KOPT-K1 (cell line): Measurements from ENCODE around the gene PIM1.
A peak's percentile ranks its signal among the peaks of the same experiment; 100 is the strongest.
"Not testable (repeated sequence)": the region's sequence is repeated elsewhere in the genome, so short reads cannot be mapped to it uniquely, and the experiment has no call there.

Experiments
- H3K27ac ChIP-seq: fragments of 200-600 bp; sonication (generic); 2 replicates; pipeline ENCODE4 v1.5.1; 2016; ENCODE audit warnings: antibody characterized with exemption, mild to moderate bottlenecking, low read depth, low read length; ENCODE audit not compliant: poor library complexity, severe bottlenecking
- H3K36me3 ChIP-seq: fragments of 200-600 bp; sonication (generic); 2 replicates; pipeline ENCODE4 v1.5.1; 2017; ENCODE audit warnings: antibody characterized with exemption, mild to moderate bottlenecking, low read length, moderate library complexity; ENCODE audit not compliant: insufficient read depth
- H3K9me3 ChIP-seq: fragments of 200-600 bp; sonication (generic); 2 replicates; pipeline ENCODE4 v1.5.1; 2017; ENCODE audit warnings: antibody characterized with exemption, low read length, mild to moderate bottlenecking; ENCODE audit not compliant: insufficient read depth, poor library complexity, severe bottlenecking

The PIM1 gene

DNA sequence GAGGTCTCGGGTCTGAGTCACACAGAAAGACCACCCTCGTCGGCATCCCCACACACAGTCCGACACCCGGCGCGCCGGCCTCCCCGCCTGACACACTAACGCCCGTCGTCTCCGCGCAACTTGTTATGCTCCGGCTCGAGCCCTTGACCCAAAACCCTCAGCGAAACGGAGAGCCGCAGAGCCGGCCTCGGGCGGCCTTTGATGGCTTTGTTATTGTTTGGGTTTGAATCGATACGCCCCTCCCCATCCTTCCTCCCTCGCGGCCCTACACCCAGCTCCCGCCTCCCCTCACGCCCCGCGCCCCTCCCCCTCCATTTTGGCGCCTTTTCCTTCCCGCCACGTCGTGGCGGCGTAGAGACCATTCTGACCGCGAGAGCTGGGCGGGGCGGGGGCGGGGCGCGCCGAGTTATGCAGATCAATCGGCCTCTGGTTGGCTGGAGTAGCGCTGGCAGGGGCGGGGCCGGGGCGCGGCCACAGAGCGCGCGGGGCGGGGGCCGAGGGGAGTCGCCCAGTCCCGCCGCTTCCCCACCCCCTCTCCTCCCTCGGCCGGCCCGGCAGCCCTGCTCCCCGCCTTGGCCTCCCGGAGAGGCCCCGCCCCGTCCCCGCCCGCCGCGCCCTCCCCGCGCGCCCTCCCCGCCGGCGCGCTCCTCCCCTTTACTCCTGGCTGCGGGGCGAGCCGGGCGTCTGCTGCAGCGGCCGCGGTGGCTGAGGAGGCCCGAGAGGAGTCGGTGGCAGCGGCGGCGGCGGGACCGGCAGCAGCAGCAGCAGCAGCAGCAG lies at the start of gene PIM1:
Gene PIM1 (plus strand): TSS at position 657 of the 777 bp plus-strand sequence. CDS start 424 bp downstream, outside the sequence.
- peaks cover 40% of the 10 kb centered on the region for H3K36me3 ChIP-seq
- peak within 1 kb of the TSS; percentile 95 for H3K27ac ChIP-seq
- no peaks in the 10 kb centered on the region for H3K9me3 ChIP-seq

GRCh38 chr6:37121556-37121955 lies 48.4 kb upstream of the PIM1 start:
- no peaks in the 10 kb centered on the region for H3K9me3 ChIP-seq
- H3K27ac ChIP-seq: no peak overlapping the region
- H3K36me3 ChIP-seq: no peaks in the 10 kb centered on the region

DNA sequence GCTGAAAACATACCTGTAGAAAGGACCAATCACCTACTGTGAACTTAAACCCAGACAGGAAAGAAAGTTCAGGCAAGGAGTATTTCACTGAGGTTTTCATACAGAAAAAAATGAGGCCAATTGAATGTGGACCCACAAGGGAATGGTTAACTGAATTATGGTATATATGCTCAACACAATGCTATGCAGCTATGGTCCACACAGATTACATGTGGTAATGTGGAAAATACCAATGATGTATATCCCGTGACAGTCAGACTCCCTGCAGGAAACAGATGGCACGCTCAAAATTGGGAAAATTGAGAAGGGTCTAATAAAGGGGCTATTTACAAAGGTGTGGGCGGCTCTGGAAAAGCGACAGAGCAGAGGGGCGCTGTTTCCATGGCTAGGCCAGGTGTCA lies 47.1 kb upstream of the PIM1 start:
- no peak overlapping the region for H3K27ac ChIP-seq

DNA sequence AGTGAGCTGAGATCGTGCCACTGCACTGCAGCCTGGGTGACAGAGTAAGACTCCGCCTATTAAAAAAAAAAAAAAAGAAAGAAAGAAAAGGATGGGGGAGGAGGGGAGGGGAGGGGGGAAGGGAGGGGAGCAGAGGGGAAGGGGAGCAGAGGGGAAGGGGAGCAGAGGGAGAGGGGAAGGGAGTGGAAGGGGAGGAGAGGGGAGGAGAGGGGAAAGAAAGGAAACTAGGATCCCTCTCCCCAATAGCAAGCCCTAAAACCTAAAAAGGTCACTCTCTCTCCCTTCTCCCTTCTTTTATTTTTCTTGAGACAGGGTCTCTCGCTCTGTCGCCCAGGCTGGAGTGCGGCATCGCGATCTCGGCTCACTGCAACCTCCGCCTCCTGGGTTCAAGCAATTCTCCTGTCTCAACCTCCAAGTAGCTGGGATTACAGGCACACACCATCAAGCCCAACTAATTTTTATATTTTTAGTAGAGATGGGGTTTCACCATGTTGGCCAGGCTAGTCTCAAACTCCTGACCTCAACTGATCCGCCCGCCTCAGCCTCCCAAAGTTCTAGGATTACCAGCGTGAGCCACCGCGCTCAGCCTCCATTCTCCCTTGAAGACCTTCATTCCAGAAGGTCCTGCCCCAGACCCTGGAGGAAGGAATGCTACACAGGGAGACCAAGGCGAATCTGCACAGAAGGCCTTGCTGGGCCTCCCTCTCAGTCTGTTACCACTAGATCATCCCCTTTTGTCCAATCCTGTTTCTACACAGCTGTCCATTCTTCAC lies 45.8 kb upstream of the PIM1 start:
- Histone ChIP-seq H3K36me3 (no peaks in the 10 kb centered on the region), H3K9me3 (no peaks in the 10 kb centered on the region), H3K27ac (no peak overlapping the region)

More for the DNA sequence above, 47.1 kb upstream of the PIM1 start:
- no peaks in the 10 kb centered on the region for H3K36me3 ChIP-seq
- H3K9me3 ChIP-seq: no peaks in the 10 kb centered on the region

- Histone ChIP-seq H3K36me3 (no peaks in the 10 kb centered on the region), H3K9me3 (no peaks in the 10 kb centered on the region), H3K27ac (no peak overlapping the region)
Observed at GRCh38 chr6:37125774-37126492, 44.0 kb upstream of the PIM1 start.

DNA sequence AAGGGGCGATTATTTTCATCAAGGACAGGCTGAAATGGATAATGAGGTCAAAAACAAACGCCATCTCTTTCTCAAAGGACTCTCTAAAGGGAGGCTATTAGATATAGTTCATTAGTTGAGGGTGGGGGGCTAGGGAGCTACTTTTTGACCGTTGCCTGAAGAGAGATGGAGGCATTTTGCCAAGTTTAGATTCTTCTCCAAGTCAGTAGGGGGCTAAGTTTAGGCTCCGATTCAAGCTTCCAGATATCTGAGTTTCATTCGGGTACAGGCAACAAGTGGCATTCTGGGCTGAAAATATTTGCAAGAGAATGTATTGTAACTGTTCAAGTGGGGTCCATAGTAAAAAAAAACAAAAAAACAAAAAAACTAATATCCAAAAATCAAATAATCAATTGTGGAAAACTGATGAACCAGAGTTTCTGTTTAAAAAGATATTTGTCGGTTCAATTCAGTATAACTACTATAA lies 43.4 kb upstream of the PIM1 start:
- no peaks in the 10 kb centered on the region for H3K9me3 ChIP-seq
- H3K27ac ChIP-seq: no peak overlapping the region
- H3K36me3 ChIP-seq: no peaks in the 10 kb centered on the region

GRCh38 chr6:37126961-37127616 lies 42.9 kb upstream of the PIM1 start:
- Histone ChIP-seq H3K9me3 (no peaks in the 10 kb centered on the region), H3K27ac (no peak overlapping the region), H3K36me3 (no peaks in the 10 kb centered on the region)

- H3K27ac ChIP-seq: no peak overlapping the region
- H3K9me3 ChIP-seq: no peaks in the 10 kb centered on the region
- no peaks in the 10 kb centered on the region for H3K36me3 ChIP-seq
Observed at GRCh38 chr6:37127961-37128862, 41.7 kb upstream of the PIM1 start.

GRCh38 chr6:37128863-37129443 lies 41.0 kb upstream of the PIM1 start:
- H3K36me3 ChIP-seq, H3K27ac ChIP-seq, H3K9me3 ChIP-seq: not testable (repeated sequence)

GRCh38 chr6:37129566-37129965 lies 40.4 kb upstream of the PIM1 start:
- H3K27ac ChIP-seq: no peak overlapping the region
- H3K9me3 ChIP-seq: no peaks in the 10 kb centered on the region
- no peaks in the 10 kb centered on the region for H3K36me3 ChIP-seq

DNA sequence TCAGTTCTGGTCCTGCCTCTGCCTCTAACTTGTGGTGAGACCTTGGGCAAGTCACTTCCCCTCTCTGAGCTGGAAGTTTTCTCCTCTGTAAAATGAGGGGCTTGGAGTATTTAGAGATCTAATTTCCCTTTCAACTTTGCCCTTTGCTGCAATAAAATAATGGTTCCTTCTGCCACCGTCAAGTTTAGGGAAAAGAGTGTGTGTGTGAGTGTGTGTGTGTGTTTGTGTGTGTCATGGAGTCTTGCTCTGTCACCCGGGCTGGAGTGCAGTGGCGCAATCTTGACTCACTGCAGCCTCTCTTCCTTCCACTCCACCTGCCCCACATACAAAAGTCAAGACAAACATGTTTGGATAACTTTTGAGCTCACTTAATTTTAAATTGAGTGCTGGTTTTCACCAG lies 39.2 kb upstream of the PIM1 start:
- no peaks in the 10 kb centered on the region for H3K36me3 ChIP-seq
- H3K27ac ChIP-seq: no peak overlapping the region
- H3K9me3 ChIP-seq: no peaks in the 10 kb centered on the region

GRCh38 chr6:37131104-37131959 lies 38.6 kb upstream of the PIM1 start:
- no peak overlapping the region for H3K27ac ChIP-seq
- H3K36me3 ChIP-seq: no peaks in the 10 kb centered on the region
- no peaks in the 10 kb centered on the region for H3K9me3 ChIP-seq

- H3K9me3 ChIP-seq: no peaks in the 10 kb centered on the region
- no peaks in the 10 kb centered on the region for H3K36me3 ChIP-seq
- no peak overlapping the region for H3K27ac ChIP-seq
Observed at GRCh38 chr6:37131960-37132253, 38.0 kb upstream of the PIM1 start.
